Cerebellar cortex (tissue), 1 donor: ENCODE data around the gene CDCP1.
"Not testable (repeated sequence)": the region's sequence is repeated elsewhere in the genome, so short reads cannot be mapped to it uniquely, and the experiment has no call there.

ENCODE experiments used
- DNase-seq: peaks from one replicate; pipeline ENCODE4 v3.0.0-alpha.2; 2015; ENCODE audit warnings: low spot score

Gene CDCP1

GRCh38 chr3:45084361-45084760 lies 61.8 kb downstream of the CDCP1 start:
- no peak for DNase-seq

GRCh38 chr3:45083023-45083422 lies 63.2 kb downstream of the CDCP1 start:
- DNase-seq: no peak

DNA sequence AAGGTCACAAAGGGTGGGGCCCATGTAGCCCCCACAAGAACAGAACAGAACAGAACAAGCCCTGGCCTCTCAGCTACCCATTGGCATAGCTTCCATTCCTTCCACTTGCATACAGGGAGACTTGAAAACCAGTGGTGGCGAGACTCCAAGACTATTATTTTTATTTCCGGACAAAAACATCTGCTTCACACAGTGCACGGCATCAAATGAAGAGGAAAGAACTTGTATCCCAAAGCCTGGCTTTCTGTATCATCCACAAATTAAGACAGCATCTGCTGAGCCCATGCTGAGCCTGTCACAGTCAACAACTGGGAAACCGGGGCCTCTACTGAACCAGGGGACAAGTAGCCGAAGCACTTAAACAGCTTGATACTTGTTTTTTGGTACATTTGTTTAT lies 64.0 kb downstream of the CDCP1 start:
- DNase-seq: no peak

GRCh38 chr3:45081506-45082141 lies 64.6 kb downstream of the CDCP1 start:
- DNase-seq: no peak

- no peak for DNase-seq
Observed at GRCh38 chr3:45080824-45081223, 65.4 kb downstream of the CDCP1 start.

DNA sequence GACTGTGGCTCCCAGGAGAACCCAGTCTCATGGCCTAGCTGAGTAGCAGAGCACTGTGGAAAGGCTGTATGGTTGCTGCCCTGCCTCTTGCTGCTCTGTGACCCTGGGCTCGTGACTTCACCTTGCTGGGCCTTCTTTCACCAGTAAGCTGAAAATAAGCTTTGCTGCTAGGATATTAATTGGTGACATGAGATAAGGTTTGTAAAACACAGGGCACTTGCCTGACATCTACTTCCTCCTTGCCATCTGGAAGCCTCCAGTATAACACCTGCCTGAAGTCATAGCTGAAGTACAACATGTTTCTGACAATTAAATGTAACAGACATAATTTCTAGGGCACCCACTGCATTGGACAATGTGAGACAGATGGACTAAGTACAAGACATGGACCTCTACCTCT lies 66.5 kb downstream of the CDCP1 start:
- DNase-seq: no peak

DNA sequence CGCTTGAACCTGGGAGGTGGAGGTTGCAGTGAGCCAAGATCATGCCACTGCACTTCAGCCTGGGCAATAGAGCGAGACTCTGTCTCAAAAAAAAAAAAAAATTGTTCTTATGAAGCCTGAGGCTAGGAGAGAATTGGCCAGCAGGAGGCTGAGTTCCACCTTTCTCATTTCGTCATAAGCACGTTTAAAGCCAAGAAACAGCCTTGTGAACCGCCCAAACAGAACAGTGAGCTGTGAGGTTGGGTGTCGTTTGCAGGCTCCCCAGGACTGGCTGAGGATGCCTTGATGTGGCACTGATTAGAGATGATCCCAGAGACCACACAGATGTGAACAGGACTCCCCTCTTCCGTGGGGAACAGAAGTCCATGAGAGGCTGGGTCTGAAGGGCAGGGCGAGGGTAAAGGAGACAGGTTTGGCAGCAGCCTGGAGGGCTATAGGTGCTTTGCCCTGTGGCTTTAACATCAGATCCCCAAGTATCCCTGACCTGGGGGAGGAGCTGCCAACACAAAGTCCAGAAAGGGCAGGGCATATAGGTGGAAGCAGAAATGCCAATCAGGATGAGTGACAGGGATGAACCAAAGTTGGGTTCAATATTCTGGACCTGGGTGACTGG lies 67.2 kb downstream of the CDCP1 start:
- DNase-seq: no peak

- DNase-seq: not testable (repeated sequence)
Observed at GRCh38 chr3:45078256-45078655, 67.9 kb downstream of the CDCP1 start.

DNA sequence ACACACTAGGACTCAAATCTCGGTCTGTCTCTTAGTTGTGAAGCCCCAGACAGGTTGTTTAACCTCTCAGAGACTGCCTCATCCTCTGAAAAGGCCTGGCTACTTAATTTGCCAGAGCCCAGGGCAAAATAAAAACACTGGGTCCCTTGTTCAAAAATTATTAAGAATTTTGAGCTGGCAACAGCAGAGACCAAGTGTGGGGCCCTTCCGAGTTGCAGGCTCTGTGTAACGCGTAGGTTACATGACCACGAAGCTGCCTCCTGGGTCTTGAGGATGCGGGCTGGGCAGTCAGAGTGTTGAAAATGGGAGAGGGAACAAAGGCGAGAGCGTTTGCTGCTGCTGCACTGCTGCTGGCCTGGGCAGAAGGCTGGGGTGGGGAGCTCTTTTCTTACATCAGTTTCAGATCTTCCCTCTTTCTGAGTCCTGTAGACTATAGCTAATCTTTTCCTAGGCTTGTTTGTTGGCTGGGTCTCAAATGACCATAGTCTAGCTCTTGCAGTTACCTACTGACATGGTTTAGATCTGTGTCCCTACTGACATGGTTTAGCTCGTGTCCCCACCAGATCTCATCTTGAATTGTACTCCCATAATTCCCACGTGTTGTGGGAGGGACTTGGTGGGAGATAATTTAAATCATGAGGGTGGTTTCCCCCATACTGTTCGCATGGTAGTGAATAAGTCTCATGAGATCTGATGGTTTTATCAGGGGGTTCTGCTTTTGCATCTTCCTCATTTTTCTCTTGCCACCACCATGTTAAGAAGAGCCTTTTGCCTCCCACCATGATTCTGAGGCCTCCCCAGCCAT lies 70.2 kb downstream of the CDCP1 start:
- no peak for DNase-seq

- no peak for DNase-seq
Observed at GRCh38 chr3:45071075-45071474, 75.1 kb downstream of the CDCP1 start.

GRCh38 chr3:45067941-45068340 lies 78.2 kb downstream of the CDCP1 start:
- no peak for DNase-seq

DNA sequence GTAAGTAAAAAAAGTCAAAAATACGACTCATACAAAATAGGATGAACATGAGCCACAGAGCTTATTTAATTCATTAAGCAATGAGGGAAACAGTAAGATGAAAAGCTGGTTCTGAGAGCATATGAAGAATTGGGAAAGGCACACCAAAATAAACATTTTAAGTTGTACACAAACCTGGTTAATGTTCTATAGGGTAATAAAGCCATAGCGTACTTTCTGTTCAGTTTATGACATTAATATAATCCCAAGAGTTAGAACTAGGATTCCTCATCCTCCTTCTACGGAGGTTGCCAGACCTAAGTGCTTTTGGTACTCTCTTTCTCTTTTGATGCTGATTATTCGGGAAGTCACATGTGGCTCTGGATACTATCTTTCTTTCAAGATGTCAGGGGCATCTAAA lies 78.7 kb downstream of the CDCP1 start:
- DNase-seq: no peak

GRCh38 chr3:45066109-45066801 lies 79.9 kb downstream of the CDCP1 start:
- DNase-seq: no peak

DNA sequence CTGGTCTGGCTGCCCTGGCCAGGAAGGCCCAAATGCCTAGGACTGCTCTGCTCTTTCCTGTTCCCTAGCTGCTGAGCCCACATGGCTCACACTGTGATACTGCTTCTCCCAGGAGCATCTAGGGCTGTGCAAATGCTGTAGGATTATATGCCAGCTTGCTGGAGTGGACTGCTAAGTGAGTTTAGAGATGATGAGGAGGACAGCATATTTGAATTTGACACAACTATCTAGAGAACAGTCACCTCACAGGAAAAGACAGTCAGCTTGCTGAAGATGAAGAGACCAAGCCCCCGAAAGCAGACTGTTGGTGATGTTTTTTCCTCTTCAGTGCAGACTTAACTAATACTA lies 80.8 kb downstream of the CDCP1 start:
- DNase-seq: no peak

- DNase-seq: no peak
Observed at GRCh38 chr3:45064512-45065372, 81.4 kb downstream of the CDCP1 start.

- DNase-seq: no peak
Observed at GRCh38 chr3:45062697-45063070, 83.5 kb downstream of the CDCP1 start.

DNA sequence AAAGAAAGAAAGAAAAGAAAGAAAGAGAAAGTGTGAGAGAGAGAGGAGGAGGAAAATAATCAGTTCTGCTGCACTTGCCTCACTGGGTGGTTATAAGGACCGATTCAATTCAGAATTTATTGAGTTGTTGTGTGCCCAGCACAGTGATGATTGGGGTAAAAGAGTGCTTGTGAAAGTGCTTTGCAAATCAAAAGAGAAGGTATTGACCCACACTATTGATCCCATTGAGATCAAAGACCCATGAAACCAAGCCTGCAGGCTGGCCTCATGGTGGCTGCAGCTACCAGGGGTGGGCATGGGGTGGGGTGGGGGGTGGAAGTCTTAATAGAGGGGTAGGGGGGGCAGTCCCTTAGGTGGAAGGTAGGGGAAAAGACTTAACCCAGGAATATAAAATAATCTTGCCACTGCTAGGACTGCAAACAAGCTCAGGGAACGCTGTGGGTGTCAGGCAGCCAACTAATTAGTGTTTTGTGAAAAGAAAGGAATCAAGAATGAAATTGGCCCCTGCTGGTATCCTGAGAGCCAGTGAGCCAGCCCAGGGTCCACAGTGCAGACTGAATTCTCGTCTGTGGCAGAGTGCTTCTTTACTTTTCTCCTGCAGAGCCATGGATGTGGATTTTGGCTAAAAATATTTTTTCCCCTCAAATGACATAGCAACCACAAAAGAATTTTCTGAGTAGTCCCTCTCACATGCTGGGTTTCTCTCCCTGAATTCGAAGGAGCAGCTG lies 85.8 kb downstream of the CDCP1 start:
- no peak for DNase-seq

GRCh38 chr3:45059132-45059531 lies 87.0 kb downstream of the CDCP1 start:
- DNase-seq: no peak

DNA sequence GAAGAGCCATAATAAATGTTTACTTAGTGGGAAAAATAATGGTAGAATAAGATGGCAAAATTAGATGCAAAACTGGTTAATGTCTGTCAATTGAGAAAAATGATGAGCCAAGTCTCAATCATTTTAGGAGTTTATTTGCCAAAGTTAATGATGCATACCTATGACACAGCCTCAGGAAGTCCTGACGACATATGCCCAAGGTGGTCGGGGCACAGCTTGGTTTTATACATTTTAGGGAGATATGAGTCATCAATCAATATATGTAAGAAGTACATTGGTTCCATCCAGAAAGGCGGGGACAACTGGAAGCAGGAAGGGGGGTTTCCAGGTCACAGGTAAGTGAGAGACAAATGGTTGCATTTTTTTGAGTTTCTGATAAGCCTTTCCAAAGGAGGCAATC lies 88.6 kb downstream of the CDCP1 start:
- no peak for DNase-seq

DNA sequence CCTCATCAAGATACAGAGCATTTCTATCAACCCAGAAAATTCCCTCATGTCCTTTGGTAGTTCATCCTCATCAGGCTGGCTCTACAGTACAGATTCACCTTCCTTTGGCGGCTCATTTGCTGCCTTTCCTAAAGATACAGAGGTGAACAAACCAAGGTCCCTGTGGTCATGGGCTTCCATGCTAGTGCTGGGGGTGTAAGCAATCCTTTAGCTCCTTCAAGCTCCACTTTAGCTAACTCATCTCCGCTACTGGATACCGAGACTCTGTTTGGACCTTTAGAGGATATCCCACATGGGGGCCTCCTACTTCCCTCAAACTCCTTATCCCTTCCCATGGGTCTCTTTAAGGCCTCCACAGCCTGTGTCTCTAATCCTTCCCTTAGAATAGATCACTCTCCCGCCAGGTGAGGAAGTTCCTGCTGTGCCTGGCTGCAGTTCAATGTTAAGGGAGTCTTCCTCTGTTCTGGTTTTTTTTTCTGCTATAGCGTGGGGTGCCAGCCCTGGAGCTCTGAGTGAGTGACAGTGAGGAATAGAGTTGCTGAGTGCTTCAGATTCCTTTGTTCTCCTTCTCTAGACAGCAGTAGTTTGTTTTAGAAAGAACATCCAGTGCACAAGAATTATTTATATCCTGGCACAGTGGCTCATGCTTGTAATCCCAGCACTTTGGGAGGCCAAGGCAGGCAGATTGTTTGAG lies 89.4 kb downstream of the CDCP1 start:
- no peak for DNase-seq
